Panc1 (cell line): ENCODE measurements around the gene TEAD2. TPM values are rescaled to one million over a fixed set of nuclear protein-coding genes. Genes with fewer than 3 reads are reported as not detected.

Experiments
- ATAC-seq: fragments of 200-7000 bp; cut with Tn5 transposase; 2 replicates; pipeline ENCODE4 v1.9.1; 2020; ENCODE audit warnings: mild to moderate bottlenecking, moderate library complexity
- BruUV-seq: library from RNA; stranded (reverse); fragments of 400-500 nt; replicated peaks from 2 replicates; lab custom pipeline; 2021; lab: Mats Ljungman, UMichigan
- CTCF ChIA-PET: fragments of 300-600 bp; sonication (Branson Sonifier 250); formaldehyde crosslinking; loops from one replicate; lab custom pipeline; 2022; ENCODE audit warnings: antibody characterized with exemption; lab: Charles Lee
- POLR2A ChIA-PET: fragments of 300-600 bp; sonication (Branson Sonifier 250); formaldehyde crosslinking; loops from one replicate; lab custom pipeline; 2022; ENCODE audit warnings: antibody characterized with exemption; lab: Charles Lee
- DNase-seq: peaks from one replicate; pipeline ENCODE4 v3.0.0-alpha.2; 2010; ENCODE audit warnings: low read depth, low spot score
- H3K27ac ChIP-seq: 2 replicates; pipeline ENCODE4 v1.5.1; 2011; ENCODE audit warnings: mild to moderate bottlenecking, low read length, inconsistent platforms
- H3K27me3 ChIP-seq: fragments of 200-500 bp; sonication (Bioruptor generic); 2 replicates; pipeline ENCODE4 v1.6.0; 2014; ENCODE audit warnings: low read length, inconsistent platforms; ENCODE audit not compliant: control insufficient read depth, insufficient read depth
- H3K36me3 ChIP-seq: fragments of 200-500 bp; sonication (Bioruptor generic); 2 replicates; pipeline ENCODE4 v1.5.1; 2014; ENCODE audit warnings: inconsistent platforms, mild to moderate bottlenecking, low read length, moderate library complexity; ENCODE audit not compliant: control insufficient read depth, insufficient read depth
- H3K4me1 ChIP-seq: 2 replicates; pipeline ENCODE4 v1.5.1; 2011; ENCODE audit warnings: inconsistent platforms, mild to moderate bottlenecking, low read length, moderate library complexity; ENCODE audit not compliant: control insufficient read depth, insufficient read depth
- H3K4me3 ChIP-seq, 2 experiments: 2 replicates each; pipeline ENCODE4 v1.5.1; 2011 to 2012; ENCODE audit warnings: low read depth in 2 of 2, low read length in 2 of 2, mild to moderate bottlenecking in 2 of 2, inconsistent platforms in 1 of 2, moderate library complexity in 1 of 2
- H3K9me3 ChIP-seq: fragments of 200-500 bp; sonication (Bioruptor generic); 2 replicates; pipeline ENCODE4 v1.5.1; 2014; ENCODE audit warnings: low read depth, mild to moderate bottlenecking, inconsistent platforms, low read length, moderate library complexity; ENCODE audit not compliant: control insufficient read depth, insufficient read depth
- CTCF ChIP-seq: fragments of 450-650 bp; IDR thresholded peaks from 2 replicates; pipeline ENCODE4 v1.5.1; 2017; ENCODE audit warnings: mild to moderate bottlenecking
- POLR2AphosphoS5 ChIP-seq: IDR thresholded peaks from 2 replicates; pipeline ENCODE4 v1.6.1; 2012; ENCODE audit warnings: mild to moderate bottlenecking, low read depth, low read length, moderate library complexity
- REST ChIP-seq, 2 experiments: IDR thresholded peaks; 2 replicates each; pipeline ENCODE4 v1.6.1; 2011 to 2012; ENCODE audit warnings: low read depth in 2 of 2, control low read depth in 1 of 2, low read length in 1 of 2, mild to moderate bottlenecking in 1 of 2, moderate library complexity in 1 of 2; ENCODE audit not compliant: insufficient read depth in 1 of 2
- SIN3A ChIP-seq: IDR thresholded peaks from 2 replicates; pipeline ENCODE4 v1.6.1; 2012; ENCODE audit warnings: low read depth, mild to moderate bottlenecking, low read length, moderate library complexity, borderline replicate concordance; ENCODE audit not compliant: insufficient read depth
- TCF7L2 ChIP-seq: IDR thresholded peaks from 2 replicates; pipeline ENCODE4 v1.6.1; 2011; ENCODE audit warnings: mild to moderate bottlenecking, low read depth, low read length, inconsistent platforms
- in situ Hi-C: cut with HindIII; loops from 2 replicates; pipeline ENCODE4 v1.10.0; 2016; ENCODE audit warnings: low sequenced_read_pairs, low pct_unique_long_range_greater_than_20kb
- intact Hi-C: fragments of 100-400 bp; cut with micrococcal nuclease; formaldehyde crosslinking; loops from one replicate; pipeline ENCODE4 v1.10.0; 2022; ENCODE audit not compliant: unreplicated experiment
- total RNA-seq: library from RNA; stranded (reverse); gene quantifications from one replicate; pipeline ENCODE4 v1.2.1, GENCODE V29; 2021; ENCODE audit not compliant: unreplicated experiment

TEAD2 gene
- total RNA-seq, 1 experiment from 2014 or later, result 31.9 TPM

DNA sequence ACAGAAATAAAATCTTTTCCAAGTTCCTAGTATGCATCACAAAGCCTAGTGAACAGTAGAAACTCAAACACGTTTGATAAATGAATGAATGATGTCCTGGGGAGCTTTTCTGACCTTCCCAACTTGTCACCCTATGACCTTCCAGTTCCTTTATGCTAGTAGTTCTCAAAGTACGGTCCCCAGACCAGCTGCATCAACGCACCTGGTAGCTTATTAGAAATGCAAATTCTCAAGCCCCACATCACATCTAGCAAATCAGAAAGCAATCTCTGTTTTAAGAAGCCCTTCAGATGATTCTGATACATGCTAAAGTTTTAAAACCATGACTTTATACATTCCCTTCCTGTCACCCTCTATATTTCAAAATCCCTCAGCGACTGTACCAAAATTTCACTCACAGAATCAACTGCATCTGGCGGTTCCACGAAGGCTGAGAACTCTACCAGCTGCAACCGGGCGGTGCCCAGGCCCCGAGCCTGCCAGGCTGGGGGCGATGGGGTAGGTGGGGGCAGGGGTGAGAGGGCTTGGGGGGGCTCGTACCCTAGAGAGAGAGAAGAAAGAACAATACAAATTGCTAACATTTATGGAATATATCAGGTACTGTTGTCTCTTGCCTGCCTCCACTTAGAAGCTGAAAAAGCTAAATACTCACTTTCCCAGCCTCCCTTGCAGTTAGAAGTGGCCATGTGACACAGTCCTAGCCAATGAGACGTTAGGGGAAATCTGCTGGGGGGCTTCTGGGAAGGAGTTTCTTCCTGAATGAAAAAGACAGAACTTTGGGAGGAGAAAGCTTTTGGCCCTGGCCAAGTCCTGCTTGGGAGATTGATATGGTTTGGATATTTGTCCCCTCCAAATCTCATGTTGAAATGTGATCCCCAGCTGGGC lies 13.7 kb downstream of the TEAD2 start:
- in situ Hi-C loops (no loop called here), intact Hi-C loops (no loop called here)
- Histone ChIP-seq H3K4me3 (no peak overlapping the region), H3K4me1 (no peaks in the 10 kb centered on the region), H3K9me3 (no peaks in the 10 kb centered on the region), H3K36me3 (no peaks in the 10 kb centered on the region; the same call in none of the 2 replicates), H3K27ac (no peak overlapping the region), H3K27me3 (no peaks in the 10 kb centered on the region)
- ATAC-seq (no peak), DNase-seq (no peak)
- BruUV-seq, result no TSS peak
- no peak for TF ChIP-seq CTCF
- no peak for TF ChIP-seq TCF7L2
- no peak for TF ChIP-seq REST (IDR thresholded peaks at IDR 0.05; ENCODE audit: insufficient read depth in 1 of 2, low read depth in 2 of 2, low read length in 1 of 2)
- no peak for TF ChIP-seq POLR2AphosphoS5
- no peak for TF ChIP-seq SIN3A
- ChIA-PET CTCF (interaction anchor here (0.6 kb wide), 1 partner anchor 83 kb away, joined by 7 read pairs; no protein-coding TSS in a partner anchor), POLR2A (no interaction called here)

DNA sequence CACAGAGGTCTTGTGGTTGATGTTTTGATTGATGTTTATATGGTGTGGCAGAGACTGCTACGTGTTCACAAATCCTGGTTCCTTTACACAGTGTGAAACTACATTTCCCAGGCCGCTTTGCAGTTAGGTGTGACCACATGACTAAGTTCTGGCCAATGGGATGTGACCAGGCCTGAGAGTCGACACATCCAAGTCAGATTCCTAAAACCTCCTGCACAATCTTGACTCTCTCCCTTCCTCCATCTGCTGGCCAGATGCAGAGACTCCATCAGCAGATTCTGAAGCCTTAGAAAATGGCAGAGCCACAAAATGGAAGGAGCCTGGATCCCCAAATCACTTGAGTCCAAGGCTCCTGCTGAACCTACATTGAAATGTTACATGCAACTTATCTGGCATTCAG lies 14.4 kb downstream of the TEAD2 start:
- no TSS peak for BruUV-seq
- in situ Hi-C loops (no loop called here), intact Hi-C loops (no loop called here)
- no peaks in the 10 kb centered on the region for H3K4me1 ChIP-seq
- no peaks in the 10 kb centered on the region for H3K27me3 ChIP-seq
- POLR2A ChIA-PET, result no interaction called here
- no peaks in the 10 kb centered on the region for H3K9me3 ChIP-seq
- DNase-seq (no peak), ATAC-seq (peak; percentile 90)
- no peak overlapping the region for H3K27ac ChIP-seq
- TF ChIP-seq REST (IDR thresholded peaks at IDR 0.05; ENCODE audit: insufficient read depth in 1 of 2, low read depth in 2 of 2, low read length in 1 of 2), result no peak
- no peak for TF ChIP-seq CTCF
- no peak for TF ChIP-seq TCF7L2
- no peak for TF ChIP-seq POLR2AphosphoS5
- TF ChIP-seq SIN3A, result no peak
- no peak overlapping the region for H3K4me3 ChIP-seq
- no peaks in the 10 kb centered on the region; the same call in none of the 2 replicates for H3K36me3 ChIP-seq
- CTCF ChIA-PET, result no interaction called here
